GM19099 (cell line): Measurements from ENCODE around the gene RPS15A.

Source experiments
- POLR2A ChIP-seq: IDR thresholded peaks from 3 replicates; pipeline ENCODE4 v1.6.1; 2011; ENCODE audit warnings: low read depth; ENCODE audit not compliant: insufficient read length; ENCODE audit errors: extremely low read depth

RPS15A gene

GRCh38 chr16:18802767-18803343 lies 12.7 kb upstream of the RPS15A start:
- no peak for TF ChIP-seq POLR2A

- TF ChIP-seq POLR2A, result peak; percentile 99
Observed at GRCh38 chr16:18801145-18801972, 11.2 kb upstream of the RPS15A start, which contains the start of gene ARL6IP1. Gene ARL6IP1 (minus strand): TSS chr16:18801549. CDS start chr16:18801466, 83 bp downstream.

- TF ChIP-seq POLR2A, result no peak
Observed at GRCh38 chr16:18800775-18801144, 10.6 kb upstream of the RPS15A start.

GRCh38 chr16:18800293-18800692 lies 10.2 kb upstream of the RPS15A start:
- no peak for TF ChIP-seq POLR2A

- TF ChIP-seq POLR2A, result no peak
Observed at GRCh38 chr16:18799500-18799899, 9.4 kb upstream of the RPS15A start.

GRCh38 chr16:18797746-18798145 lies 7.6 kb upstream of the RPS15A start:
- no peak for TF ChIP-seq POLR2A

- no peak for TF ChIP-seq POLR2A
Observed at GRCh38 chr16:18796377-18796776, 6.2 kb upstream of the RPS15A start.

GRCh38 chr16:18792836-18793433 lies 2.8 kb upstream of the RPS15A start:
- no peak for TF ChIP-seq POLR2A

GRCh38 chr16:18789515-18789849 lies 652 bp downstream of the RPS15A start:
- no peak for TF ChIP-seq POLR2A

GRCh38 chr16:18788828-18789514 lies 1.2 kb downstream of the RPS15A start:
- no peak for TF ChIP-seq POLR2A

GRCh38 chr16:18784917-18785623 lies 5.1 kb downstream of the RPS15A start:
- no peak for TF ChIP-seq POLR2A

- TF ChIP-seq POLR2A, result no peak
Observed at GRCh38 chr16:18783430-18784341, 6.4 kb downstream of the RPS15A start.

GRCh38 chr16:18782697-18783429 lies 7.3 kb downstream of the RPS15A start:
- TF ChIP-seq POLR2A, result no peak
